ENCODE results near the gene GRK5. TPM values are rescaled to one million over a fixed set of nuclear protein-coding genes. Genes with fewer than 3 reads are reported as not detected.
A peak's percentile ranks its signal among the peaks of the same experiment; 100 is the strongest.

Gene GRK5
- total RNA-seq, 1 experiment from 2014 or later = 2.3 TPM

GRCh38 chr10:119501690-119502089 is 294.3 kb downstream of the GRK5 start (continued):
- TF ChIP-seq CTCF (IDR thresholded peaks at IDR 0.05) = no peak
- TF ChIP-seq ZNF512 (CRISPR knock-in tag; IDR thresholded peaks at IDR 0.05; ENCODE audit: borderline replicate concordance) = no peak
- TF ChIP-seq ZMAT4 (CRISPR knock-in tag; IDR thresholded peaks at IDR 0.05) = no peak
- no peak for TF ChIP-seq FOXK1 (CRISPR knock-in tag; IDR thresholded peaks at IDR 0.05)

- ChIA-PET CTCF (interaction anchor here (1.1 kb wide), 1 partner anchor 12 kb away, joined by 8 read pairs; no protein-coding TSS in a partner anchor), POLR2A (no interaction called here)
- Mint-ChIP-seq H3K27ac (no peak overlapping the region), H3K27me3 (ENCODE audit: low read depth) (no peaks in the 10 kb centered on the region), H3K4me3 (no peak overlapping the region), H3K9me3 (no peaks in the 10 kb centered on the region), H3K4me1 (0 out of 2 replicates have a peak, but pooled peaks cover 2% of the 10 kb centered on the region), H3K36me3 (no peaks in the 10 kb centered on the region)
- no peak for DNase-seq (ENCODE audit: low spot score)
- ATAC-seq = 0 out of 2 replicates have a peak, but pooled peaks have one; percentile 24
- TF ChIP-seq JAZF1 (CRISPR knock-in tag; IDR thresholded peaks at IDR 0.05) (no peak), ELF4 (CRISPR knock-in tag; IDR thresholded peaks at IDR 0.05; ENCODE audit: low read depth) (no peak), SOX15 (CRISPR knock-in tag; IDR thresholded peaks at IDR 0.05) (no peak), FOXP1 (CRISPR knock-in tag; IDR thresholded peaks at IDR 0.05; ENCODE audit: borderline replicate concordance) (no peak), KAT7 (CRISPR knock-in tag; IDR thresholded peaks at IDR 0.05; ENCODE audit: borderline replicate concordance) (no peak), ZNF317 (CRISPR knock-in tag; IDR thresholded peaks at IDR 0.05; ENCODE audit: borderline replicate concordance, low read depth) (no peak), ZNF232 (CRISPR knock-in tag; IDR thresholded peaks at IDR 0.05) (no peak), ATF2 (CRISPR knock-in tag; IDR thresholded peaks at IDR 0.05; ENCODE audit: borderline replicate concordance, low read depth) (no peak), GABPB1 (CRISPR knock-in tag; IDR thresholded peaks at IDR 0.05) (no peak), ARID4B (CRISPR knock-in tag; IDR thresholded peaks at IDR 0.05; ENCODE audit: borderline replicate concordance) (no peak), ZNF219 (CRISPR knock-in tag; IDR thresholded peaks at IDR 0.05; ENCODE audit: borderline replicate concordance) (no peak), ZNF281 (CRISPR knock-in tag; IDR thresholded peaks at IDR 0.05) (no peak), FOXJ3 (CRISPR knock-in tag; IDR thresholded peaks at IDR 0.05; ENCODE audit: borderline replicate concordance) (no peak), ZMAT4 (CRISPR knock-in tag; IDR thresholded peaks at IDR 0.05) (no peak), ZNF512 (CRISPR knock-in tag; IDR thresholded peaks at IDR 0.05; ENCODE audit: borderline replicate concordance) (no peak), CREB1 (CRISPR knock-in tag; IDR thresholded peaks at IDR 0.05) (no peak), TCF7 (CRISPR knock-in tag; IDR thresholded peaks at IDR 0.05; ENCODE audit: low read depth) (no peak)
These were observed 294.8 kb downstream of the GRK5 start for GRCh38 chr10:119502209-119502608.
